Esophagus muscularis mucosa (tissue), 4 donors: ENCODE measurements around the gene ZBTB8OS. TPM values are rescaled to one million over a fixed set of nuclear protein-coding genes. Genes with fewer than 3 reads are reported as not detected.

ENCODE experiments used
- DNase-seq: peaks from one replicate; pipeline ENCODE4 v3.0.0-alpha.2; 2017; ENCODE audit errors: extremely low spot score
- H3K27ac ChIP-seq, 4 donors: fragments of 200-600 bp; sonication (generic); replicated peaks in 1 of 4; 1 replicate in 3 of 4; 2 replicates in 1 of 4; pipeline ENCODE4 v1.5.1; 2016 to 2019; ENCODE audit warnings: mild to moderate bottlenecking in 1 of 4
- H3K27me3 ChIP-seq, 4 donors: fragments of 200-600 bp; sonication (generic); one replicate each; pipeline versions ENCODE4 v1.5.1 to v1.6.0; 2016 to 2019
- H3K36me3 ChIP-seq, 4 donors: fragments of 200-600 bp; sonication (generic); one replicate each; pipeline ENCODE4 v1.5.1; 2016 to 2019
- H3K4me1 ChIP-seq, 4 donors: fragments of 200-600 bp; sonication (generic); one replicate each; pipeline ENCODE4 v1.5.1; 2016 to 2019
- H3K4me3 ChIP-seq, 4 donors: fragments of 200-600 bp; sonication (generic); 1 replicate in 2 of 4; 2 replicates in 2 of 4; pipeline ENCODE4 v1.5.1; 2016 to 2019; ENCODE audit warnings: mild to moderate bottlenecking in 4 of 4, moderate library complexity in 1 of 4
- H3K9me3 ChIP-seq, 4 donors: fragments of 200-600 bp; sonication (generic); 1 replicate in 3 of 4; 2 replicates in 1 of 4; pipeline ENCODE4 v1.5.1; 2016 to 2019
- CTCF ChIP-seq, 3 experiments: fragments of 200-600 bp in 2 of 3; fragments of 450-650 bp in 1 of 3; sonication (generic) in 2 of 3; IDR thresholded peaks; one replicate each; pipeline ENCODE4 v1.5.1; 2017 to 2019; ENCODE audit warnings: antibody characterized with exemption in 3 of 3, mild to moderate bottlenecking in 2 of 3, moderate library complexity in 1 of 3
- EP300 ChIP-seq: sonication (generic); formaldehyde crosslinking; IDR thresholded peaks from one replicate; pipeline ENCODE4 v1.6.1; 2017; ENCODE audit warnings: antibody characterized with exemption
- POLR2A ChIP-seq: fragments of 450-650 bp; IDR thresholded peaks from one replicate; pipeline ENCODE4 v1.6.1; 2017; ENCODE audit warnings: antibody characterized with exemption, moderate library complexity, mild to moderate bottlenecking, low read depth
- POLR2AphosphoS5 ChIP-seq, 2 donors: sonication (generic); formaldehyde crosslinking; IDR thresholded peaks; one replicate each; pipeline ENCODE4 v1.6.1; 2017; ENCODE audit warnings: antibody characterized with exemption in 2 of 2
- WGBS: methylation state at CpG from one replicate; pipeline ENCODE4 v1.1.5; 2018; 5-methylcytosine and 5-hydroxymethylcytosine counted together
- intact Hi-C: fragments of 100-400 bp; cut with DNase I; formaldehyde crosslinking; loops from one replicate; pipeline ENCODE4 v1.15.1; 2023
- small RNA-seq, 3 donors: library from RNA; depleted of rRNA; stranded (forward); fragments of <200 nt; gene quantifications; one replicate each; pipeline ENCODE3, GENCODE V24; 2016
- total RNA-seq, 4 donors: library from RNA; depleted of rRNA; stranded (reverse); fragments of >200 nt; gene quantifications; one replicate each; pipeline versions ENCODE4 v1.1.0 to v1.2.1, GENCODE V29; 2016

Gene ZBTB8OS
- total RNA-seq, 4 donors from 2014 or later: 19.6 to 31.1 (median 25.8) TPM

GRCh38 chr1:32605711-32606424 is 44.5 kb downstream of the ZBTB8OS start:
- no peak overlapping the region for H3K4me3 ChIP-seq
- TF ChIP-seq POLR2AphosphoS5 (IDR thresholded peaks at IDR 0.05) (no peak), CTCF (IDR thresholded peaks at IDR 0.05) (no peak), POLR2A (no peak), EP300 (no peak)
- H3K9me3 ChIP-seq: no peaks in the 10 kb centered on the region
- DNase-seq: no peak
- no peaks in the 10 kb centered on the region for H3K27me3 ChIP-seq
- no peak overlapping the region for H3K27ac ChIP-seq
- peaks cover 0 to 28% (median 10%) of the 10 kb centered on the region in 4 donors for H3K36me3 ChIP-seq
- WGBS: 91% methylated on average over 10 of the region's 17 CpGs
- intact Hi-C loops: no loop called here
- no peaks in the 10 kb centered on the region for H3K4me1 ChIP-seq

- no peaks in the 10 kb centered on the region for H3K27me3 ChIP-seq
- H3K4me1 ChIP-seq: no peaks in the 10 kb centered on the region
- no peak overlapping the region for H3K4me3 ChIP-seq
- no peaks in the 10 kb centered on the region for H3K9me3 ChIP-seq
- intact Hi-C loops: no loop called here
- WGBS: 88% methylated on average over 2 of the region's 2 CpGs
- peaks cover 7 to 61% (median 37%) of the 10 kb centered on the region in 4 donors for H3K36me3 ChIP-seq
- DNase-seq: no peak
- TF ChIP-seq POLR2A: no peak
- TF ChIP-seq CTCF (IDR thresholded peaks at IDR 0.05): no peak
- TF ChIP-seq EP300: no peak
- TF ChIP-seq POLR2AphosphoS5 (IDR thresholded peaks at IDR 0.05): no peak
- no peak overlapping the region for H3K27ac ChIP-seq
Observed at GRCh38 chr1:32600034-32600433, 50.3 kb downstream of the ZBTB8OS start.

- DNase-seq: no peak
- intact Hi-C loops: no loop called here
- Histone ChIP-seq H3K36me3 (peaks cover 10 to 59% (median 46%) of the 10 kb centered on the region in 4 donors), H3K9me3 (no peaks in the 10 kb centered on the region), H3K4me3 (no peak overlapping the region), H3K27me3 (no peaks in the 10 kb centered on the region), H3K4me1 (no peaks in the 10 kb centered on the region), H3K27ac (no peak overlapping the region)
- 94% methylated on average over 9 of the region's 9 CpGs for WGBS
- no peak for TF ChIP-seq POLR2AphosphoS5 (IDR thresholded peaks at IDR 0.05)
- no peak for TF ChIP-seq EP300
- TF ChIP-seq POLR2A: no peak
- no peak for TF ChIP-seq CTCF (IDR thresholded peaks at IDR 0.05)
Observed at GRCh38 chr1:32592943-32593342, 57.4 kb downstream of the ZBTB8OS start.

GRCh38 chr1:32580348-32581017 is 69.9 kb downstream of the ZBTB8OS start:
- DNase-seq: no peak
- Histone ChIP-seq H3K9me3 (no peaks in the 10 kb centered on the region), H3K27ac (no peak overlapping the region), H3K4me3 (no peak overlapping the region), H3K4me1 (peaks cover 0 to 9% (median 4%) of the 10 kb centered on the region in 4 donors), H3K27me3 (no peaks in the 10 kb centered on the region), H3K36me3 (peaks cover 0 to 7% (median 0%) of the 10 kb centered on the region in 4 donors)
- intact Hi-C loops: no loop called here
- TF ChIP-seq POLR2AphosphoS5 (IDR thresholded peaks at IDR 0.05) (no peak), POLR2A (no peak), EP300 (no peak), CTCF (IDR thresholded peaks at IDR 0.05) (no peak)
- WGBS: 67% methylated on average over 10 of the region's 10 CpGs

Small RNA genes lying within 50 kb of the gene (small RNA-seq; reads per million reads assigned to genes)
- gene RF00019: 0 reads per million in 3 donors

Other genes starting within 250 kb of the ZBTB8OS start
- gene ZBTB8B, start 185.5 kb downstream of the ZBTB8OS start, total RNA-seq: under 1 TPM; under 0.01 to 0.06 (median 0.03) TPM
- gene ZBTB8A, start 111.1 kb downstream of the ZBTB8OS start, total RNA-seq: 10 to 100 TPM in 2 of 4 donors, 1 to 10 TPM in 2; 6.8 to 12.0 (median 10.3) TPM
- gene RBBP4, start 658 bp upstream of the ZBTB8OS start, total RNA-seq: 10 to 100 TPM; 83.0 to 98.8 (median 92.2) TPM
- 100 to 1,000 TPM; 111 to 201 (median 153) TPM for gene SYNC, start 52.2 kb upstream of the ZBTB8OS start, total RNA-seq
- 10 to 100 TPM; 34.1 to 55.7 (median 38.8) TPM for gene YARS1, start 166.8 kb upstream of the ZBTB8OS start, total RNA-seq
- gene S100PBP, start 167.1 kb upstream of the ZBTB8OS start, total RNA-seq: 10 to 100 TPM; 14.9 to 24.1 (median 18.6) TPM
- gene FNDC5, start 220.4 kb upstream of the ZBTB8OS start, total RNA-seq: 10 to 100 TPM in 2 of 4 donors, 1 to 10 TPM in 2; 5.5 to 17.0 (median 9.8) TPM
- under 1 TPM in 1 of 4 donors, not detected in 3; 0.23 TPM for gene HPCA, start 235.9 kb upstream of the ZBTB8OS start, total RNA-seq